ENCODE results near the gene ZNF385B. TPM values are rescaled to one million over a fixed set of nuclear protein-coding genes. Genes with fewer than 3 reads are reported as not detected.

Gene ZNF385B
- total and polyA plus RNA-seq, 5 donors from 2014 or later, result not detected

DNA sequence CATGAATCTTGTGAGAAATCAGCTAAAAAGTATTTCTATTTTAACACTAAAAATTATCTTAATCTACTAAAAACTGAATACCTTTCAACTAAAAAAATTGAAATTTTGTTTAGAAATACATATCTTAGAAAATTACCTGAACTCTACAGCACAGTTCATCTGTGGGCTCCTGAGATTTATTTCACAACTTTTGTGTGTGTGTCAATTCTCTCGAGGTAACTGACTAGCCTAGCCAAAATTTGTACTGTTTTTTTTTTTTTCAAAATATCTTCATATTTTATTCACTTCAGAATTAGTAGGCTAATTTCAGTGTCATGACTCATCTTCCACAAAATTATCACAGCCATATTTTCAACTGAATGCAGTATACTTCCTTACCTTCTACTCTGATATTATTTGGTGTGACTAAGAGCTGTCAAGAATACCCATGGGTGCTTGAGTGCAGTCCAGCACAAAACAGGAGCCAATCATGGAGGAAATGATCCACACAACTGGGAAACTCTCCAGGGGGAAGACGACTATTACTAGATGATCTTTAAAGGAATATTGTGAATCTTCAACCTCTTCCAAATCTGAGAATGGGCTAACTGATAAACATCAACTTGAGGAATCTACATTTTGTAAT lies 174.6 kb downstream of the ZNF385B start:
- no peak for ATAC-seq (ENCODE audit: low read depth in 2 of 2)

DNA sequence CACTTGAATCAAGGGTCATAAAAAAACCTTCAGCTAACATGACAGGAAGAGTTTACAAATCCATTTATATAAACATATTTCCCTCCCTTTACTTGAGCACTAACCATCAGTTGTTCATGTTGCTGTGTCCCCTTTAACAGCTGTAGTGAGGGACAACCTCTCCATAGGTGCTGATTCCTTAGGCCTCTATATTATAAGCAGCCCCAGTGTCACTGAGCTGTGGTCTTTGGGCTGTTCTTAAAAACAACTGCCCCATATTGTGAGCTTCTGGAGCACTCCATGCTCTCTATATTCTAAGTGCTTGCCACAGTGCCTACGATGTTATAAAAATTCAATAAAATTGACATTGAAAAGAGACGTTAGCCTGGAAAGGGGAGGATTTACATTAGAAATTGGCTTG lies 175.3 kb downstream of the ZNF385B start:
- no peaks in the 10 kb centered on the region for H3K27me3 Mint-ChIP-seq
- Histone ChIP-seq H3K27ac (ENCODE audit: insufficient read depth, low read length, poor library complexity, severe bottlenecking) (no peak overlapping the region), H3K4me1 (ENCODE audit: control insufficient read depth, insufficient read depth, low read length, poor library complexity, severe bottlenecking) (no peaks in the 10 kb centered on the region), H3K9me3 (ENCODE audit: control insufficient read depth in 2 of 2, low read length in 2 of 2) (no peaks in the 10 kb centered on the region), H3K36me3 (ENCODE audit: control insufficient read depth, insufficient read depth, low read length) (no peaks in the 10 kb centered on the region), H3K27me3 (ENCODE audit: control insufficient read depth, insufficient read depth, low read length) (no peaks in the 10 kb centered on the region), H3K4me3 (ENCODE audit: low read depth, low read length) (no peak overlapping the region)
- H3K9me3 Mint-ChIP-seq, result peaks cover 0 to 2% (median 0%) of the 10 kb centered on the region in 7 donors
- no peak for DNase-seq
- H3K36me3 Mint-ChIP-seq, result no peaks in the 10 kb centered on the region
- no peak overlapping the region for H3K4me3 Mint-ChIP-seq
- no peak overlapping the region for H3K27ac Mint-ChIP-seq
- ATAC-seq (ENCODE audit: low read depth in 2 of 2), result no peak
- H3K4me1 Mint-ChIP-seq, result no peaks in the 10 kb centered on the region

More for the DNA sequence above, 174.6 kb downstream of the ZNF385B start:
- no peak for DNase-seq
- Histone ChIP-seq H3K27me3 (ENCODE audit: control insufficient read depth, insufficient read depth, low read length) (no peaks in the 10 kb centered on the region), H3K4me1 (ENCODE audit: control insufficient read depth, insufficient read depth, low read length, poor library complexity, severe bottlenecking) (no peaks in the 10 kb centered on the region), H3K27ac (ENCODE audit: insufficient read depth, low read length, poor library complexity, severe bottlenecking) (no peak overlapping the region), H3K9me3 (ENCODE audit: control insufficient read depth in 2 of 2, low read length in 2 of 2) (no peaks in the 10 kb centered on the region), H3K36me3 (ENCODE audit: control insufficient read depth, insufficient read depth, low read length) (no peaks in the 10 kb centered on the region), H3K4me3 (ENCODE audit: low read depth, low read length) (no peak overlapping the region)
- H3K9me3 Mint-ChIP-seq, result peaks cover 0 to 2% (median 0%) of the 10 kb centered on the region in 7 donors
- no peaks in the 10 kb centered on the region for H3K36me3 Mint-ChIP-seq
- H3K4me3 Mint-ChIP-seq, result no peak overlapping the region
- H3K4me1 Mint-ChIP-seq, result no peaks in the 10 kb centered on the region
- H3K27ac Mint-ChIP-seq, result no peak overlapping the region
- H3K27me3 Mint-ChIP-seq, result no peaks in the 10 kb centered on the region

DNA sequence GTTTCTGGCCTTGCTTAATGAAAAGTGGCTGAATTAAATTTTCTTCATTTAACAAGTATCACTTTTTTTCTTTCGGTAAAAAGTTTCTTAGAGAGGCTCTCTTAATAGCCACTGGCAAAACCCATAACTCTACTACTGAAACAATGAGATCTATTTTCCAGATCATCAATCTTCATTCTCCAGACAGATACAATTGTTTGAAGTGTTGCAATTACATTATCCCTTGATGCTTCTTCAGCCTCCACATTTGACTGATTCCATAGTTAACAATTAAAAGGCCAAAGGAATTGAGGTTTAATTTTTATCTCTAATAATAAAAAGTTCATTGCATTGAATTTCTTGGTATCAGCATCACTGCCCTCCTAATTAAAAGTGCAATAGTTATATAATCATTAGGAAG lies 176.3 kb downstream of the ZNF385B start:
- no peak for DNase-seq
- no peaks in the 10 kb centered on the region for H3K36me3 ChIP-seq (ENCODE audit: control insufficient read depth, insufficient read depth, low read length)
- no peak for ATAC-seq (ENCODE audit: low read depth in 2 of 2)
- Mint-ChIP-seq H3K36me3 (no peaks in the 10 kb centered on the region), H3K4me3 (no peak overlapping the region), H3K27me3 (no peaks in the 10 kb centered on the region), H3K9me3 (peaks cover 0 to 2% (median 0%) of the 10 kb centered on the region in 7 donors), H3K27ac (no peak overlapping the region), H3K4me1 (no peaks in the 10 kb centered on the region)
- H3K4me1 ChIP-seq (ENCODE audit: control insufficient read depth, insufficient read depth, low read length, poor library complexity, severe bottlenecking), result no peaks in the 10 kb centered on the region
- no peaks in the 10 kb centered on the region for H3K27me3 ChIP-seq (ENCODE audit: control insufficient read depth, insufficient read depth, low read length)
- H3K4me3 ChIP-seq (ENCODE audit: low read depth, low read length), result no peak overlapping the region
- H3K27ac ChIP-seq (ENCODE audit: insufficient read depth, low read length, poor library complexity, severe bottlenecking), result no peak overlapping the region
- no peaks in the 10 kb centered on the region for H3K9me3 ChIP-seq (ENCODE audit: control insufficient read depth in 2 of 2, low read length in 2 of 2)

DNA sequence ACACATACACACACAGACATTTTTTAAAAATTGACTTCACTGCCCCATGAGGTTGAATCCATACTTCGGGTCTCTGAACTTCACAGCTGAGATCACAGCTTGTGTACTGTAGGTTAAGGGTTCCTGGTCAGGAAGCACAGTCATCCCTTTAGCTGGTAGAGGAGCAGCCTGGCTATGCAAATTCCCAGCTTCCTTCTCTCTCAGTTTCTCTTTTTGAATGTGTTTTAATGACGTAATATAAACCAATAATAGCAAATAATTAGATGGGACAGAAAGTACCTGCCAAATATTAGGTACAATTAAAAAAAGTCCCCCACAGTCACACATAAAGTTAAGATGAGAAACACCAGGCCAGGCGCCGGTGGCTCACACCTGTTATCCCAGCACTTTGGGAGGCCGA lies 178.7 kb downstream of the ZNF385B start:
- Mint-ChIP-seq H3K9me3 (peaks cover 0 to 1% (median 0%) of the 10 kb centered on the region in 7 donors), H3K27me3 (no peaks in the 10 kb centered on the region), H3K4me3 (no peak overlapping the region), H3K36me3 (no peaks in the 10 kb centered on the region), H3K27ac (no peak overlapping the region), H3K4me1 (no peaks in the 10 kb centered on the region)
- Histone ChIP-seq H3K4me1 (ENCODE audit: control insufficient read depth, insufficient read depth, low read length, poor library complexity, severe bottlenecking) (no peaks in the 10 kb centered on the region), H3K27me3 (ENCODE audit: control insufficient read depth, insufficient read depth, low read length) (no peaks in the 10 kb centered on the region), H3K27ac (ENCODE audit: insufficient read depth, low read length, poor library complexity, severe bottlenecking) (no peak overlapping the region), H3K9me3 (ENCODE audit: control insufficient read depth in 2 of 2, low read length in 2 of 2) (no peaks in the 10 kb centered on the region), H3K4me3 (ENCODE audit: low read depth, low read length) (no peak overlapping the region), H3K36me3 (ENCODE audit: control insufficient read depth, insufficient read depth, low read length) (no peaks in the 10 kb centered on the region)
- DNase-seq, result no peak
- no peak for ATAC-seq (ENCODE audit: low read depth in 2 of 2)

DNA sequence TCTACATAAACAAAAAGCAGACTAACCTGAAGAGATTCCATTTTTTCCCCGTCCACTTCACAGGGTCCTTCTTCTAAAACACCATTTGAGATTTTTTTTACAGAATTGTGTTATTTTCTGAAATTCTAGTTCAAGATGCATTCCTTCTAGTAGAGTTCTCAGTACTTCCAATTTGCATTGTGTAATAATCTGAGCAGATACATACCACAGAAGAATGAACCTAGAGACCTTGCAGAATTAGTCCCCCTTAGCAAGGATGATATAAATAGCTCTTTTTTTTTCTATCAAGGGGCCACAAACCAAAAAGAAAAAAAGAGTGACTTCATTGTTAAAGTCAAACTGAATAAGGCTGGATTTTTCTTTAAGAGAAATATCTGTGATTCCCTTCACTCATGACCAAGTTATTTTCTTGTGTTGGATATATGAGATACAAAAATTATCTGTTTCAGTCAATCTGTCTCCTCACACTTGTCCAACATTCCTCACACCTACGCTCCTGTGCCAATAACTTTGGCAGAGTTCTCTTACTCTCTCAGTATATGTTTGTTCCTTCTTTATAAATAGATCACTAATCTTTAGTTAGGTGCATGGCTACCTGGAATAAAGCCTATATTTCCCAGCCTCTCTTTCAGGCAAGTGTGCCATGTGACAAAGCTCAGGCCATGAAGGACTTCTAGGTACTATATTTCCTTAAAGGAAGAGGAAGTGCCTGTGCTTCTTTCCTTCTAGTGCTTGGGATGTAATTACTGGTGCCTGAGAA lies 183.5 kb downstream of the ZNF385B start:
- Histone ChIP-seq H3K27me3 (ENCODE audit: control insufficient read depth, insufficient read depth, low read length) (no peaks in the 10 kb centered on the region), H3K9me3 (ENCODE audit: control insufficient read depth in 2 of 2, low read length in 2 of 2) (no peaks in the 10 kb centered on the region), H3K36me3 (ENCODE audit: control insufficient read depth, insufficient read depth, low read length) (no peaks in the 10 kb centered on the region), H3K4me1 (ENCODE audit: control insufficient read depth, insufficient read depth, low read length, poor library complexity, severe bottlenecking) (no peaks in the 10 kb centered on the region), H3K27ac (ENCODE audit: insufficient read depth, low read length, poor library complexity, severe bottlenecking) (no peak overlapping the region), H3K4me3 (ENCODE audit: low read depth, low read length) (no peak overlapping the region)
- DNase-seq, result no peak
- Mint-ChIP-seq H3K36me3 (no peaks in the 10 kb centered on the region), H3K4me3 (no peak overlapping the region), H3K27me3 (peaks cover 4% of the 10 kb centered on the region), H3K27ac (no peak overlapping the region), H3K9me3 (peaks cover 0 to 3% (median 0%) of the 10 kb centered on the region in 7 donors), H3K4me1 (no peaks in the 10 kb centered on the region)
- no peak for ATAC-seq (ENCODE audit: low read depth in 2 of 2)

DNA sequence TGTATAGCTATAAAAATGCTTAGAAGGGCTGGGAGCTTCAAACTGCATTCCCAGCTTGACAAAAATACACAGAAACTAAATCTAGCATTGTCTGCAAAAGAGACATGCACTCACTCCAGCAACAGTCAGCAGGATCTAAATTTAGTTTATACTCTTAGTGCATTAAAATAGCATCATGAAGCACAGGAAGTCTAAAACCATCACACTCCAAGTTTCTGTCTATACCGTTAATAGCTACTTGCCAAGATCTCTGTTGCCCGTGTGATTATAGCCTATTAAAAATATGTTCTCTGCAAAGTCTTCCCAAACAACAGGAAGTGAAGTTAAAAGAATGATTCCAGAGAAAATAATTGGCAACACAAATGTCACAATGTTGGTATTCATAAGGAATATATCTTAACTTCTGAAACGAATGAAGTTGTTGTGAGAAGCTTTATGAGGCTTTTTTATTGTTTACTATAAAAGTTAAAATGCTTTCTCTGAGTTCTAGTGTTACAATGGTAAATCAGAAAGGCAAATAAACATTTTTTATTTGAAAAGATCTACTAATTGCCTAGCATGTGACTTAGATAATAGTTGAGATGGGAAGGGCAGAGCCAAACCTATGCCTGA lies 184.2 kb downstream of the ZNF385B start:
- Mint-ChIP-seq H3K27ac (no peak overlapping the region), H3K36me3 (no peaks in the 10 kb centered on the region), H3K27me3 (peaks cover 4% of the 10 kb centered on the region), H3K4me1 (no peaks in the 10 kb centered on the region), H3K4me3 (no peak overlapping the region), H3K9me3 (peaks cover 0 to 2% (median 0%) of the 10 kb centered on the region in 7 donors)
- Histone ChIP-seq H3K4me1 (ENCODE audit: control insufficient read depth, insufficient read depth, low read length, poor library complexity, severe bottlenecking) (no peaks in the 10 kb centered on the region), H3K27ac (ENCODE audit: insufficient read depth, low read length, poor library complexity, severe bottlenecking) (no peak overlapping the region), H3K27me3 (ENCODE audit: control insufficient read depth, insufficient read depth, low read length) (no peaks in the 10 kb centered on the region), H3K9me3 (ENCODE audit: control insufficient read depth in 2 of 2, low read length in 2 of 2) (no peaks in the 10 kb centered on the region), H3K4me3 (ENCODE audit: low read depth, low read length) (no peak overlapping the region), H3K36me3 (ENCODE audit: control insufficient read depth, insufficient read depth, low read length) (no peaks in the 10 kb centered on the region)
- no peak for DNase-seq
- no peak for ATAC-seq (ENCODE audit: low read depth in 2 of 2)

DNA sequence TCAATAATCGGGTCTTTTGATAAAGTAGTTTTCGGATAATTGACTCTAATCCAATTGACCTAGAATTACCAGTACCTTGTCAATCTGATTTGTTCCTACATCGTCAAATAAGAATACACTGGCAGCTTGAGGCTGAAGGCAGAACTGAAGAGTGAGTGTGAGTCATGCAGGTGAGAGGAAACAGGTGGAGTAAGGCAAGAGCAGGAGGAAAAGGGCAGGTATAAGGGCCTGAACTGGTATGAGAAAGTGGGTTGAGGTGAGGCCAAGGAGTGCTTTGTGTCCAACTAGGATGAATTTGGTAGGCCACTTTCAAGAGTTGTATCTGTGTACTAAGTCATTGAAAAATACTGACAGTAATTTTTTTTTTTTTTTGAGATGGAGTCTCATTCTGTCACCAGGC lies 186.0 kb downstream of the ZNF385B start:
- Histone ChIP-seq H3K36me3 (ENCODE audit: control insufficient read depth, insufficient read depth, low read length) (no peaks in the 10 kb centered on the region), H3K4me1 (ENCODE audit: control insufficient read depth, insufficient read depth, low read length, poor library complexity, severe bottlenecking) (no peaks in the 10 kb centered on the region), H3K9me3 (ENCODE audit: control insufficient read depth in 2 of 2, low read length in 2 of 2) (no peaks in the 10 kb centered on the region), H3K4me3 (ENCODE audit: low read depth, low read length) (no peak overlapping the region), H3K27ac (ENCODE audit: insufficient read depth, low read length, poor library complexity, severe bottlenecking) (no peak overlapping the region), H3K27me3 (ENCODE audit: control insufficient read depth, insufficient read depth, low read length) (no peaks in the 10 kb centered on the region)
- DNase-seq (no peak), ATAC-seq (ENCODE audit: low read depth in 2 of 2) (no peak)
- Mint-ChIP-seq H3K36me3 (no peaks in the 10 kb centered on the region), H3K27ac (no peak overlapping the region), H3K4me1 (no peaks in the 10 kb centered on the region), H3K4me3 (no peak overlapping the region), H3K9me3 (peaks cover 0 to 2% (median 0%) of the 10 kb centered on the region in 7 donors), H3K27me3 (peaks cover 4% of the 10 kb centered on the region)
